Kidney (tissue), 14 donors: ENCODE data around the gene TMEM205. TPM values are rescaled to one million over a fixed set of nuclear protein-coding genes. Genes with fewer than 3 reads are reported as not detected.

Experiments used
- DNase-seq, 5 donors: peaks; one replicate each; pipeline ENCODE4 v3.0.0-alpha.2; 2013 to 2020
- FAIRE-seq: peaks from 2 replicates; lab custom pipeline; 2012; peaks lifted over from hg19 to GRCh38; lab: Jason Lieb, UNC
- H3K27ac ChIP-seq, 2 donors: one replicate each; pipeline ENCODE4 v1.7.0; 2013; ENCODE audit warnings: low read depth in 2 of 2, low read length in 2 of 2, inconsistent platforms in 1 of 2
- H3K27me3 ChIP-seq: one replicate; pipeline ENCODE4 v1.7.1; 2013; ENCODE audit warnings: low read length, inconsistent platforms; ENCODE audit not compliant: control insufficient read depth, insufficient read depth
- H3K36me3 ChIP-seq, 3 donors: one replicate each; pipeline versions ENCODE4 v1.7.0 to v1.7.1; 2013; ENCODE audit warnings: low read length in 3 of 3, control low read depth in 1 of 3, inconsistent platforms in 1 of 3; ENCODE audit not compliant: insufficient read depth in 3 of 3, control insufficient read depth in 2 of 3
- H3K4me1 ChIP-seq, 3 donors: one replicate each; pipeline versions ENCODE4 v1.7.0 to v1.7.1; 2013; ENCODE audit warnings: low read length in 3 of 3, inconsistent platforms in 1 of 3, low read depth in 1 of 3; ENCODE audit not compliant: control insufficient read depth in 2 of 3, insufficient read depth in 2 of 3
- H3K4me3 ChIP-seq, 3 donors: one replicate each; pipeline versions ENCODE4 v1.7.0 to v1.8.1; 2013; ENCODE audit warnings: low read length in 3 of 3, control low read depth in 1 of 3, inconsistent platforms in 1 of 3
- H3K9ac ChIP-seq, 3 donors: one replicate each; pipeline versions ENCODE4 v1.7.0 to v1.7.1; 2013; ENCODE audit warnings: low read length in 3 of 3, control low read depth in 1 of 3, inconsistent platforms in 1 of 3
- H3K9me3 ChIP-seq, 3 donors: one replicate each; pipeline versions ENCODE4 v1.7.0 to v1.7.1; 2013; ENCODE audit warnings: low read length in 3 of 3, control low read depth in 1 of 3, inconsistent platforms in 1 of 3; ENCODE audit not compliant: control insufficient read depth in 2 of 3, insufficient read depth in 1 of 3
- CTCF ChIP-seq: IDR thresholded peaks from 3 replicates; pipeline ENCODE4 v1.5.1; 2012; ENCODE audit warnings: mild to moderate bottlenecking, moderate library complexity, borderline replicate concordance; ENCODE audit not compliant: insufficient read depth; ENCODE audit errors: extremely low read depth
- intact Hi-C: fragments of 100-400 bp; cut with DNase I; formaldehyde crosslinking; loops from one replicate; pipeline ENCODE4 v1.11.1; 2022
- polyA plus RNA-seq: library from polyadenylated mRNA; stranded (reverse); fragments of 350-450 nt; fragmentation: Illumina TruSeq; extraction: RNeasy Lipid Tissue Mini Kit (QIAGEN cat#74804); gene quantifications from one replicate; pipeline ENCODE4 v1.2.3, GENCODE V29; 2014; ENCODE audit warnings: low read depth, low replicate concordance; ENCODE audit not compliant: insufficient read depth
- total RNA-seq: library from RNA; stranded (reverse); fragmentation: NEBNext Ultra II Directional; extraction: Animal tissue kit (Norgen Biotek cat#: 25700); gene quantifications from one replicate; pipeline ENCODE4 v1.2.1, GENCODE V29; 2021
- donor health status: control.
- donor health status: control.
- donor health status: control.
- donor health status: control.
- donor health status: control.
- donor health status: DM: yes; HTN: yes; CAD: no.
- donor health status: Normal renal cell carcinoma (clear cell type).

Gene TMEM205
- total and polyA plus RNA-seq, 2 donors from 2014 or later = 150 to 417 TPM

GRCh38 chr19:11295180-11295579 lies 50.9 kb downstream of the TMEM205 start:
- DNase-seq = no peak
- H3K27me3 ChIP-seq = no peaks in the 10 kb centered on the region
- H3K9me3 ChIP-seq = no peaks in the 10 kb centered on the region
- H3K36me3 ChIP-seq = no peaks in the 10 kb centered on the region
- FAIRE-seq = no peak
- H3K4me3 ChIP-seq = no peak overlapping the region
- H3K9ac ChIP-seq = no peak overlapping the region
- TF ChIP-seq CTCF = no peak
- intact Hi-C loops = no loop called here
- peaks cover 0 to 3% (median 0%) of the 10 kb centered on the region in 3 donors for H3K4me1 ChIP-seq
- H3K27ac ChIP-seq = no peak overlapping the region

- TF ChIP-seq CTCF = peak; percentile 99
- H3K9ac ChIP-seq = peak overlapping the region; percentile 37 to 57 (median 46)
- FAIRE-seq = no peak
- H3K27ac ChIP-seq = peak overlapping the region; percentile 22 to 28
- H3K9me3 ChIP-seq = no peaks in the 10 kb centered on the region
- peak overlapping the region; percentile 46 to 60 (median 56) for H3K4me3 ChIP-seq
- no peaks in the 10 kb centered on the region for H3K36me3 ChIP-seq
- peaks cover 0 to 3% (median 0%) of the 10 kb centered on the region in 3 donors for H3K4me1 ChIP-seq
- peak; percentile 96 to 98 (median 97) for DNase-seq
- intact Hi-C loops = no loop called here
- no peaks in the 10 kb centered on the region for H3K27me3 ChIP-seq
Measured at GRCh38 chr19:11293433-11294389, 52.4 kb downstream of the TMEM205 start.

Other genes starting within 250 kb of the TMEM205 start
- gene SPC24, start 190.5 kb downstream of the TMEM205 start, total RNA-seq = 1.7 TPM
- gene SPC24, start 190.5 kb downstream of the TMEM205 start, polyA plus RNA-seq = 0.65 TPM
- gene KANK2, start 148.7 kb downstream of the TMEM205 start, total RNA-seq = 119 TPM
- gene KANK2, start 148.7 kb downstream of the TMEM205 start, polyA plus RNA-seq = 37.5 TPM
- gene ANGPTL8, start 106.6 kb downstream of the TMEM205 start, total RNA-seq = 1.9 TPM
- gene ANGPTL8, start 106.6 kb downstream of the TMEM205 start, polyA plus RNA-seq = 1.3 TPM
- gene DOCK6, start 83.7 kb downstream of the TMEM205 start, total RNA-seq = 112 TPM
- gene DOCK6, start 83.7 kb downstream of the TMEM205 start, polyA plus RNA-seq = 45.8 TPM
- not detected for gene TSPAN16, start 50.1 kb downstream of the TMEM205 start, total RNA-seq
- not detected for gene TSPAN16, start 50.1 kb downstream of the TMEM205 start, polyA plus RNA-seq
- 80.4 TPM for gene RAB3D, start 6.6 kb downstream of the TMEM205 start, total RNA-seq
- 8.3 TPM for gene RAB3D, start 6.6 kb downstream of the TMEM205 start, polyA plus RNA-seq
- gene CCDC159, start 251 bp upstream of the TMEM205 start, total RNA-seq = 28.9 TPM
- gene CCDC159, start 251 bp upstream of the TMEM205 start, polyA plus RNA-seq = 50.7 TPM
- gene PLPPR2, start 9.2 kb upstream of the TMEM205 start, total RNA-seq = 22.5 TPM
- 11.7 TPM for gene PLPPR2, start 9.2 kb upstream of the TMEM205 start, polyA plus RNA-seq
- gene SWSAP1, start 28.4 kb upstream of the TMEM205 start, total RNA-seq = 4.1 TPM
- gene SWSAP1, start 28.4 kb upstream of the TMEM205 start, polyA plus RNA-seq = 6.2 TPM
- 23.6 TPM for gene EPOR, start 38.0 kb upstream of the TMEM205 start, total RNA-seq
- gene EPOR, start 38.0 kb upstream of the TMEM205 start, polyA plus RNA-seq = 20.4 TPM
- 126 TPM for gene RGL3, start 73.0 kb upstream of the TMEM205 start, total RNA-seq
- gene RGL3, start 73.0 kb upstream of the TMEM205 start, polyA plus RNA-seq = 56.9 TPM
- gene ODAD3, start 88.9 kb upstream of the TMEM205 start, total RNA-seq = 1.5 TPM
- gene ODAD3, start 88.9 kb upstream of the TMEM205 start, polyA plus RNA-seq = 7.1 TPM
- gene PRKCSH, start 89.4 kb upstream of the TMEM205 start, total RNA-seq = 278 TPM
- 182 TPM for gene PRKCSH, start 89.4 kb upstream of the TMEM205 start, polyA plus RNA-seq
- 0.22 TPM for gene ELAVL3, start 134.8 kb upstream of the TMEM205 start, total RNA-seq
- not detected for gene ELAVL3, start 134.8 kb upstream of the TMEM205 start, polyA plus RNA-seq
- 11.5 TPM for gene ZNF653, start 159.6 kb upstream of the TMEM205 start, total RNA-seq
- gene ZNF653, start 159.6 kb upstream of the TMEM205 start, polyA plus RNA-seq = 10.8 TPM
- gene ECSIT, start 182.9 kb upstream of the TMEM205 start, total RNA-seq = 33.8 TPM
- 83.4 TPM for gene ECSIT, start 182.9 kb upstream of the TMEM205 start, polyA plus RNA-seq
- gene CNN1, start 192.6 kb upstream of the TMEM205 start, total RNA-seq = 47.8 TPM
- 42.2 TPM for gene CNN1, start 192.6 kb upstream of the TMEM205 start, polyA plus RNA-seq
- 47.5 TPM for gene ELOF1, start 213.0 kb upstream of the TMEM205 start, total RNA-seq
- 72.4 TPM for gene ELOF1, start 213.0 kb upstream of the TMEM205 start, polyA plus RNA-seq
- 13.8 TPM for gene ACP5, start 231.4 kb upstream of the TMEM205 start, total RNA-seq
- gene ACP5, start 231.4 kb upstream of the TMEM205 start, polyA plus RNA-seq = 93.3 TPM